HG03095 (cell line): Measurements from ENCODE around the gene KRTAP10-7.

Source experiments
- ATAC-seq: cut with Tn5 transposase; IDR thresholded peaks from one replicate; pipeline ENCODE4 v1.9.1; 2021; ENCODE audit warnings: moderate library complexity; ENCODE audit not compliant: unreplicated experiment

Gene KRTAP10-7

DNA sequence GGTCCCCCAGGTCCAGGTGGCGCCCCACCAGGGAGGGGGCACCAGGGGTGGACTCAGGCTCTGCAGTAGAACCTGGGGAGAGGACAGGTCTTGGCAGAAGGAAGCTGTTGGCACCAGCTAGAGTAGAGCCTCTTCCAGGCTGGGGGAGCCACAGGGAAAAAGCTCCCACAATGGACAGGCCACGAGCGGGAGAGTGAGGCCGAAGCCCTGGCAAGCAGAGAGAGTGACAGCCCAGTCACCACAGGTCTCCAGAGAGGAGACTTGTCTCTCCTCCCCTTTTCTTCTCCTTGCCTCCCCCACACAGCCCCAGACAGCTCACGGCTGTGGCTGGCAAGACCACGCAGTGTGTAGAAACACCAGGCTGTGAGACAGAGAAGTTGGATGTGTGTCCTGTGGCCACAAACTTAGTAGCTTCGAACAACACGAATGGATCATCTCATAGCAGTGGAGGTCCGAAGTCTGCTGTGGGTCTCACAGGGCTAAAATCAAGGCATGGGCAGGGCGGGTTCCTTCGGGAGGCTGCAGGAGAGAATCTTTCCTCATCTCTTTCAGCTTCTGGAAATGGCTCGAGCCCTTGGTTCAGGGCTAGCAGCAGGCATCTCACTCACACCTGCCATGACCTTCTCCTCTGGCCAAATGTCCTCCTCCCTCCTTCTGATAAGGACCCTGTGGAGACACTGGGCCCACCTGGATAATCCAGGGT, 50.7 kb downstream of the KRTAP10-7 start:
- ATAC-seq, result no peak
